Measurements from ENCODE around the gene HMGN2. TPM values are rescaled to one million over a fixed set of nuclear protein-coding genes. Genes with fewer than 3 reads are reported as not detected.

HMGN2 gene
- total RNA-seq (2016; rRNA removed; fragmentation: Illumina TruSeq; extraction: Trizol) (343 and 366 TPM in 2 replicates), polyA plus RNA-seq (2011; rRNA removed) (40.5 and 63.4 TPM in 2 replicates), polyA minus RNA-seq (2011; rRNA and poly(A)+ RNA removed; ENCODE audit: low replicate concordance) (13.9 and 49.7 TPM in 2 replicates), Bru-seq, nascent RNA (percentile 97 among the genes with signal in this experiment), BruChase-seq, experiment 1, labeled RNA remaining after a 6-hour chase (percentile 98 among the genes with signal in this experiment), BruChase-seq, experiment 2, labeled RNA remaining after a 2-hour chase (percentile 97 among the genes with signal in this experiment)
- 106 and 134 TPM in 2 replicates for total RNA-seq (2016; cell fraction: cytosol; rRNA removed; fragmentation: Illumina TruSeq; extraction: Trizol; ENCODE audit: low read depth)
- total RNA-seq (2016; cell fraction: insoluble cytoplasmic fraction; rRNA removed; fragmentation: Illumina TruSeq; extraction: Trizol), result 330 and 394 TPM in 2 replicates
- 252 and 289 TPM in 2 replicates for total RNA-seq (2016; cell fraction: membrane; rRNA removed; fragmentation: Illumina TruSeq; extraction: Trizol)
- 211 and 250 TPM in 2 replicates for total RNA-seq (2016; cell fraction: nucleus; rRNA removed; fragmentation: Illumina TruSeq; extraction: Trizol)
- polyA plus RNA-seq (2011; cell fraction: cytosol; rRNA removed), result 39.3 and 41.3 TPM in 2 replicates
- polyA plus RNA-seq (2011; cell fraction: nucleus; rRNA removed), result 64.0 and 72.1 TPM in 2 replicates
- polyA plus RNA-seq (2012), result 76.3 and 137 TPM in 2 replicates
- 124 and 165 TPM in 2 replicates for polyA plus RNA-seq (2016; cell fraction: cytosol; fragmentation: Illumina TruSeq; extraction: Trizol; ENCODE audit: low read depth)
- polyA plus RNA-seq (2016; cell fraction: insoluble cytoplasmic fraction; fragmentation: Illumina TruSeq; extraction: Trizol; ENCODE audit: low read depth), result 554 and 565 TPM in 2 replicates
- 241 and 288 TPM in 2 replicates for polyA plus RNA-seq (2016; cell fraction: membrane; fragmentation: Illumina TruSeq; extraction: Trizol; ENCODE audit: low read depth)
- 428 and 433 TPM in 2 replicates for polyA plus RNA-seq (2016; cell fraction: nucleus; fragmentation: Illumina TruSeq; extraction: Trizol; ENCODE audit: insufficient read depth, low read depth)
- 13.2 and 16.1 TPM in 2 replicates for polyA minus RNA-seq (2011; cell fraction: cytosol; rRNA and poly(A)+ RNA removed)
- polyA minus RNA-seq (2011; cell fraction: nucleus; rRNA and poly(A)+ RNA removed), result 61.7 and 80.5 TPM in 2 replicates
- long read RNA-seq, experiment 1, transcript HMGN2-201 (6 exons, 1,191 nt), result major isoform, 386 of 415 reads
- long read RNA-seq, experiment 1, partial matches to known transcripts, result 14 of 415 reads
- long read RNA-seq, experiment 1, other reads (novel, unspliced or antisense), result 10 of 415 reads
- long read RNA-seq, experiment 2, transcript HMGN2-201 (6 exons, 1,191 nt), result major isoform, 112 of 187 reads
- long read RNA-seq, experiment 2, partial matches to known transcripts, result 4 of 187 reads
- long read RNA-seq, experiment 2, other reads (novel, unspliced or antisense), result 68 of 187 reads

DNA sequence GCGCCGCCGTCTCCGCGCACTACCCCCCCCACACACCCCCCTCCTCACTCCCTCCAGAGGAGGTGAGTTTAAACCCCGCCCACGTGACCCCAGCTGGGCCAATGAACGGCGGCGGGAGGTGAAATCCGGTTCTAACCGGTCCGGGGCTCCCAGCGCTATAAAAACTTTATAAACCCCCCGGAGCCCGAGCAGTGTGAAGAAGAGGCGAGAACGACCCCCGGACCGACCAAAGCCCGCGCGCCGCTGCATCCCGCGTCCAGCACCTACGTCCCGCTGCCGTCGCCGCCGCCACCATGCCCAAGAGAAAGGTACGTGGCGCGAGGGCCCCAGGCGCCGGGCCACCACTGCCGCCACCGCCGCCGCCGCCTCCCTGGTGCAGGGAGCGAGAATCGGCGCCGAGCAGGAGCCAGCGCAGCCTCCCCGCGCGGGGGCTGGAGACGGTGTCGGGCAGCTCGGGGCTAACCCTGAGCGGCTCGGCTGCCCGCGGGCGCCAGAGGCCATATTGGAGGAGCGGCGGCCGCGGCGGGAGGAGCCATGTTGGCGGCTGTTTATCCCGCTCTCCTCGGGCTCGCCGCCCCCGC lies at the start of gene HMGN2:
Gene HMGN2 (plus strand): TSS at position 121 of the 581 bp plus-strand sequence. CDS start 173 bp downstream, at position 294.
- H3K79me2 ChIP-seq (ENCODE audit: insufficient read depth, low read length), result peaks cover 18% of the 10 kb centered on the region
- H3K27me3 ChIP-seq (ENCODE audit: control insufficient read depth in 1 of 2, insufficient read depth in 2 of 2, low read length in 2 of 2), result no peaks in the 10 kb centered on the region; a peak in 1 of 5 replicates
- peaks cover 31% of the 10 kb centered on the region for H3K4me1 ChIP-seq (ENCODE audit: insufficient read depth, low read length)
- ATAC-seq (peak; percentile 76), FAIRE-seq (no peak), DNase-seq (ENCODE audit: low spot score) (peak; percentile 82)
- peak within 1 kb of the TSS; percentile 100 for H3K27ac ChIP-seq (ENCODE audit: extremely low read length, insufficient read depth, low read length)
- peak within 1 kb of the TSS; percentile 78 to 86 (median 85) for H3K4me3 ChIP-seq (replicated peaks in 1 of 3; ENCODE audit: insufficient read depth in 1 of 3, low read depth in 2 of 3, low read length in 3 of 3)
- POLR2A ChIA-PET, result interaction anchor here (0.6 to 3.1 kb wide), 6 partner anchors 8 to 160 kb away, joined by 3 to 29 read pairs (median 6); partner anchors contain the start of gene DHDDS
- in situ Hi-C loops (cut with HindIII; ENCODE audit: extremely low pct_ligation_motif_present, low pct_unique_long_range_greater_than_20kb), result no loop called here
- peaks cover 12% of the 10 kb centered on the region for H4K20me1 ChIP-seq (ENCODE audit: insufficient read depth, low read length)
- H3K4me2 ChIP-seq (ENCODE audit: low read depth, low read length), result peak within 1 kb of the TSS; percentile 96
- WGBS (ENCODE audit: low lambda C conversion rate), result 3% methylated on average over 7 of the region's 69 CpGs
- peaks cover 4 to 51% of the 10 kb centered on the region in 2 experiments for H3K36me3 ChIP-seq (replicated peaks in 1 of 2; ENCODE audit: control insufficient read depth in 1 of 2, insufficient read depth in 2 of 2, low read length in 2 of 2)
- BruUV-seq (replicated peaks), result no TSS peak
- no peak within 1 kb of the TSS for H2AFZ ChIP-seq (ENCODE audit: low read length)
- peak within 1 kb of the TSS; percentile 99 for H3K9ac ChIP-seq (ENCODE audit: insufficient read depth, low read depth, low read length)
- CTCF ChIA-PET (ENCODE audit: low intra/inter-chr PET ratio, low total read pairs), result no interaction called here
- intact Hi-C loops (cut with micrococcal nuclease; ENCODE audit: unreplicated experiment), result no loop called here
- no peaks in the 10 kb centered on the region for H3K9me3 ChIP-seq (ENCODE audit: low read length)
- TF ChIP-seq ZNF773 (CRISPR knock-in tag; IDR thresholded peaks at IDR 0.05; ENCODE audit: borderline replicate concordance), result peak; percentile 35; the same call in 1 of the 2 replicates
- no peak for TF ChIP-seq U2AF1 (optimal IDR thresholded peaks at IDR 0.05; ENCODE audit: low read depth, low read length)
- TF ChIP-seq, protein P1, sequence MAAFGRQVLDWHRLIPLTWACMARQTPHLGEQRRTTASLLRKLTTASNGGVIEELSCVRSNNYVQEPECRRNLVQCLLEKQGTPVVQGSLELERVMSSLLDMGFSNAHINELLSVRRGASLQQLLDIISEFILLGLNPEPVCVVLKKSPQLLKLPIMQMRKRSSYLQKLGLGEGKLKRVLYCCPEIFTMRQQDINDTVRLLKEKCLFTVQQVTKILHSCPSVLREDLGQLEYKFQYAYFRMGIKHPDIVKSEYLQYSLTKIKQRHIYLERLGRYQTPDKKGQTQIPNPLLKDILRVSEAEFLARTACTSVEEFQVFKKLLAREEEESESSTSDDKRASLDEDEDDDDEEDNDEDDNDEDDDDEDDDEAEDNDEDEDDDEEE (CRISPR knock-in tag; IDR thresholded peaks at IDR 0.05), result peak; percentile 72; the same call in 1 of the 2 replicates
- TF ChIP-seq, protein P2, sequence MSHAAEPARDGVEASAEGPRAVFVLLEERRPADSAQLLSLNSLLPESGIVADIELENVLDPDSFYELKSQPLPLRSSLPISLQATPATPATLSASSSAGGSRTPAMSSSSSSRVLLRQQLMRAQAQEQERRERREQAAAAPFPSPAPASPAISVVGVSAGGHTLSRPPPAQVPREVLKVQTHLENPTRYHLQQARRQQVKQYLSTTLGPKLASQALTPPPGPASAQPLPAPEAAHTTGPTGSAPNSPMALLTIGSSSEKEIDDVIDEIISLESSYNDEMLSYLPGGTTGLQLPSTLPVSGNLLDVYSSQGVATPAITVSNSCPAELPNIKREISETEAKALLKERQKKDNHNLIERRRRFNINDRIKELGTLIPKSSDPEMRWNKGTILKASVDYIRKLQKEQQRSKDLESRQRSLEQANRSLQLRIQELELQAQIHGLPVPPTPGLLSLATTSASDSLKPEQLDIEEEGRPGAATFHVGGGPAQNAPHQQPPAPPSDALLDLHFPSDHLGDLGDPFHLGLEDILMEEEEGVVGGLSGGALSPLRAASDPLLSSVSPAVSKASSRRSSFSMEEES (CRISPR knock-in tag; IDR thresholded peaks at IDR 0.05), result 0 out of 2 replicates have a peak, but pooled peaks have one; percentile 17
- TF ChIP-seq, protein P3, sequence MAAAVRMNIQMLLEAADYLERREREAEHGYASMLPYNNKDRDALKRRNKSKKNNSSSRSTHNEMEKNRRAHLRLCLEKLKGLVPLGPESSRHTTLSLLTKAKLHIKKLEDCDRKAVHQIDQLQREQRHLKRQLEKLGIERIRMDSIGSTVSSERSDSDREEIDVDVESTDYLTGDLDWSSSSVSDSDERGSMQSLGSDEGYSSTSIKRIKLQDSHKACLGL (CRISPR knock-in tag; IDR thresholded peaks at IDR 0.05), result peak; percentile 13; the same call in 1 of the 2 replicates
- TF ChIP-seq, protein P4, sequence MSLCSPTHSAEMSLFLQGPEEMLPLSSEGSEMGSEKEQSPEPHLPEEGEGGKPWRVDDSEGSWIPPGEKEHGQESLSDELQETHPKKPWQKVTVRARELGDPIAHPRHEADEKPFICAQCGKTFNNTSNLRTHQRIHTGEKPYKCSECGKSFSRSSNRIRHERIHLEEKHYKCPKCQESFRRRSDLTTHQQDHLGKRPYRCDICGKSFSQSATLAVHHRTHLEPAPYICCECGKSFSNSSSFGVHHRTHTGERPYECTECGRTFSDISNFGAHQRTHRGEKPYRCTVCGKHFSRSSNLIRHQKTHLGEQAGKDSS (CRISPR knock-in tag; IDR thresholded peaks at IDR 0.05; ENCODE audit: borderline replicate concordance, low read depth), result peak; percentile 61; the same call in 1 of the 2 replicates
- 0 out of 2 replicates have a peak, but pooled peaks have one; percentile 57 for TF ChIP-seq ETV6 (CRISPR knock-in tag; conservative IDR thresholded peaks at IDR 0.05)
- TF ChIP-seq ARHGAP35 (CRISPR knock-in tag; IDR thresholded peaks at IDR 0.05; ENCODE audit: borderline replicate concordance), result peak; percentile 71; the same call in 1 of the 2 replicates
- peak; percentile 55; the same call in 1 of the 2 replicates for TF ChIP-seq ZNF768 (CRISPR knock-in tag; IDR thresholded peaks at IDR 0.05)
- TF ChIP-seq ZNF605 (CRISPR knock-in tag; IDR thresholded peaks at IDR 0.05), result 0 out of 2 replicates have a peak, but pooled peaks have one; percentile 18
- TF ChIP-seq ZNF263 (CRISPR knock-in tag; IDR thresholded peaks at IDR 0.05), result peak; percentile 41; the same call in 1 of the 2 replicates

Data from HepG2 (cell line).